OCI-LY1 (cell line): ENCODE measurements around the gene RHPN2.
"Not testable (repeated sequence)": the region's sequence is repeated elsewhere in the genome, so short reads cannot be mapped to it uniquely, and the experiment has no call there.

Experiments
- CTCF ChIP-seq: fragments of 200-600 bp; sonication (generic), shearing (Covaris generic); IDR thresholded peaks from 2 replicates; pipeline ENCODE4 v1.5.1; 2017; ENCODE audit warnings: mild to moderate bottlenecking, antibody characterized with exemption, low read length, moderate library complexity, mixed read lengths
- EZH2 ChIP-seq: fragments of 200-600 bp; sonication (generic), shearing (Covaris generic); IDR thresholded peaks from 2 replicates; pipeline ENCODE4 v1.8.0; 2017; ENCODE audit warnings: borderline replicate concordance, mixed run types, mild to moderate bottlenecking, antibody characterized with exemption, low read length, moderate library complexity, mixed read lengths

DNA sequence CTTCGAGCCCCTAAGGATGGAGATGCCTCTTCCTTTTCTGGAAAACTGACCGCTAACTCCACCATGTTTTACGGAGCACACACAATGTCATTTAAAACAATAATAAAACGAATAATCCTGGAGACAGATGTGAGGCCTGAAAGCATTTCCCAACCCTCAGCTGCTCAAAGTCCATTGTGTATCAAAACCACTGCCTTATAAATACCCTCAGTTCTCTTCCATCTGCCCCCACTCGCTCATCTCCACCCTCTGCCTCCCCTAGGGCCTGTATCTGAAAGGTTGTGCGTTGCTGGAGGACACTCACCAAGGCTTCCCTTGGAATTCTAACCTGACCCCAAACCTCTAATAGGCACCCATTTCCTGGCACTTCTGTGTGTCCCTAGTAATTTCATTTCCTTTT is 82.2 kb downstream of the RHPN2 start:
- not testable (repeated sequence) for TF ChIP-seq CTCF, EZH2
